Activated CD4-positive, alpha-beta T cell treated with anti-CD3 and anti-CD28 coated beads for 36 hours (primary cell): ENCODE data around the gene CCDC18. TPM values are rescaled to one million over a fixed set of nuclear protein-coding genes. Genes with fewer than 3 reads are reported as not detected.

Source experiments
- ATAC-seq: fragments of 200-7000 bp; cut with Tn5 transposase; one replicate; pipeline ENCODE4 v1.10.0; 2021; ENCODE audit warnings: mild to moderate bottlenecking, moderate library complexity
- CTCF ChIA-PET: fragments of 350-600 bp; sonication (Branson Sonifier 250); formaldehyde crosslinking; loops from one replicate; lab custom pipeline; 2021; ENCODE audit warnings: antibody characterized with exemption; lab: Charles Lee
- POLR2A ChIA-PET: fragments of 350-600 bp; sonication (Branson Sonifier 250); formaldehyde crosslinking; loops from one replicate; lab custom pipeline; 2021; ENCODE audit warnings: antibody characterized with exemption, inconsistent platforms; lab: Charles Lee
- DNase-seq: peaks from one replicate; pipeline ENCODE4 v3.0.0-alpha.2; 2020
- H3K27ac Mint-ChIP-seq: one replicate; pipeline ENCODE4 v1.8.0; 2021; ENCODE audit warnings: mixed read lengths
- H3K27me3 Mint-ChIP-seq: one replicate; pipeline ENCODE4 v1.8.0; 2021; ENCODE audit warnings: mixed read lengths
- H3K36me3 Mint-ChIP-seq: one replicate; pipeline ENCODE4 v1.8.0; 2021; ENCODE audit warnings: low read depth, mixed read lengths
- H3K4me1 Mint-ChIP-seq: one replicate; pipeline ENCODE4 v1.8.0; 2021; ENCODE audit warnings: mixed read lengths
- H3K4me3 Mint-ChIP-seq: one replicate; pipeline ENCODE4 v1.8.0; 2021; ENCODE audit warnings: mild to moderate bottlenecking, moderate library complexity, mixed read lengths
- H3K9me3 Mint-ChIP-seq: one replicate; pipeline ENCODE4 v1.8.0; 2021; ENCODE audit warnings: low read depth, mixed read lengths
- intact Hi-C, 2 experiments: fragments of 100-400 bp; cut with DNase I in 1 of 2; cut with micrococcal nuclease in 1 of 2; formaldehyde crosslinking; loops; one replicate each; pipeline versions ENCODE4 v1.14.2 to v1.15.1; 2022 to 2024; cut with DNase I, micrococcal nuclease
- total RNA-seq, 2 experiments: library from RNA; stranded (reverse); gene quantifications; one replicate each; pipeline ENCODE4 v1.2.3, GENCODE V29; 2021

CCDC18 gene, protein sequence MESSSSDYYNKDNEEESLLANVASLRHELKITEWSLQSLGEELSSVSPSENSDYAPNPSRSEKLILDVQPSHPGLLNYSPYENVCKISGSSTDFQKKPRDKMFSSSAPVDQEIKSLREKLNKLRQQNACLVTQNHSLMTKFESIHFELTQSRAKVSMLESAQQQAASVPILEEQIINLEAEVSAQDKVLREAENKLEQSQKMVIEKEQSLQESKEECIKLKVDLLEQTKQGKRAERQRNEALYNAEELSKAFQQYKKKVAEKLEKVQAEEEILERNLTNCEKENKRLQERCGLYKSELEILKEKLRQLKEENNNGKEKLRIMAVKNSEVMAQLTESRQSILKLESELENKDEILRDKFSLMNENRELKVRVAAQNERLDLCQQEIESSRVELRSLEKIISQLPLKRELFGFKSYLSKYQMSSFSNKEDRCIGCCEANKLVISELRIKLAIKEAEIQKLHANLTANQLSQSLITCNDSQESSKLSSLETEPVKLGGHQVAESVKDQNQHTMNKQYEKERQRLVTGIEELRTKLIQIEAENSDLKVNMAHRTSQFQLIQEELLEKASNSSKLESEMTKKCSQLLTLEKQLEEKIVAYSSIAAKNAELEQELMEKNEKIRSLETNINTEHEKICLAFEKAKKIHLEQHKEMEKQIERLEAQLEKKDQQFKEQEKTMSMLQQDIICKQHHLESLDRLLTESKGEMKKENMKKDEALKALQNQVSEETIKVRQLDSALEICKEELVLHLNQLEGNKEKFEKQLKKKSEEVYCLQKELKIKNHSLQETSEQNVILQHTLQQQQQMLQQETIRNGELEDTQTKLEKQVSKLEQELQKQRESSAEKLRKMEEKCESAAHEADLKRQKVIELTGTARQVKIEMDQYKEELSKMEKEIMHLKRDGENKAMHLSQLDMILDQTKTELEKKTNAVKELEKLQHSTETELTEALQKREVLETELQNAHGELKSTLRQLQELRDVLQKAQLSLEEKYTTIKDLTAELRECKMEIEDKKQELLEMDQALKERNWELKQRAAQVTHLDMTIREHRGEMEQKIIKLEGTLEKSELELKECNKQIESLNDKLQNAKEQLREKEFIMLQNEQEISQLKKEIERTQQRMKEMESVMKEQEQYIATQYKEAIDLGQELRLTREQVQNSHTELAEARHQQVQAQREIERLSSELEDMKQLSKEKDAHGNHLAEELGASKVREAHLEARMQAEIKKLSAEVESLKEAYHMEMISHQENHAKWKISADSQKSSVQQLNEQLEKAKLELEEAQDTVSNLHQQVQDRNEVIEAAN (N-terminal part only)
- 10 to 100 TPM; 18.8 to 23.9 TPM for total RNA-seq

- H3K4me3 Mint-ChIP-seq = peak within 1 kb of the TSS; percentile 89
- H3K9me3 Mint-ChIP-seq = no peaks in the 10 kb centered on the region
- intact Hi-C loops = loop anchor here (1.0 to 5.0 kb wide), 11 partner anchors 38 to 728 kb away; partner anchors contain the start of genes DIPK1A (in 2 of the 2), DR1 (in 2 of the 2), MTF2 (in 2 of the 2) and DNTTIP2 (in 1 of the 2)
- peaks cover 31% of the 10 kb centered on the region for H3K36me3 Mint-ChIP-seq
- peak; percentile 77 for DNase-seq
- ChIA-PET CTCF (interaction anchor here (0.7 to 2.2 kb wide), 2 partner anchors 11 to 100 kb away, joined by 4 to 7 read pairs; no protein-coding TSS in a partner anchor), POLR2A (interaction anchor here (0.6 to 0.7 kb wide), 4 partner anchors 87 to 427 kb away, joined by 3 to 6 read pairs (median 4); partner anchors contain the start of gene MTF2)
- peaks cover 39% of the 10 kb centered on the region for H3K4me1 Mint-ChIP-seq
- no peaks in the 10 kb centered on the region for H3K27me3 Mint-ChIP-seq
- H3K27ac Mint-ChIP-seq = peak within 1 kb of the TSS; percentile 99
- ATAC-seq = peak; percentile 12
Measured at GRCh38 chr1:93180723-93181613, at the start of gene CCDC18. Gene CCDC18 (plus strand): TSS chr1:93180724. CDS start chr1:93183362, 2,638 bp downstream.

- intact Hi-C loops = loop anchor here in 1 of 2 experiments (2.0 kb wide), 1 partner anchor 16 kb away; no protein-coding TSS in a partner anchor
- CTCF ChIA-PET = interaction anchor here (1.1 to 1.5 kb wide), 3 partner anchors 53 to 274 kb away, joined by 3 read pairs; no protein-coding TSS in a partner anchor
- no peak overlapping the region for H3K4me3 Mint-ChIP-seq
- POLR2A ChIA-PET = no interaction called here
- H3K27ac Mint-ChIP-seq = no peak overlapping the region
- peaks cover 17% of the 10 kb centered on the region for H3K36me3 Mint-ChIP-seq
- DNase-seq (no peak), ATAC-seq (no peak)
- no peaks in the 10 kb centered on the region for H3K27me3 Mint-ChIP-seq
- H3K4me1 Mint-ChIP-seq = no peaks in the 10 kb centered on the region
- no peaks in the 10 kb centered on the region for H3K9me3 Mint-ChIP-seq
Measured at GRCh38 chr1:93132638-93133037, 47.9 kb upstream of the CCDC18 start.

GRCh38 chr1:93136445-93136844 lies 44.1 kb upstream of the CCDC18 start:
- Mint-ChIP-seq H3K9me3 (no peaks in the 10 kb centered on the region), H3K36me3 (peaks cover 26% of the 10 kb centered on the region), H3K4me1 (no peaks in the 10 kb centered on the region), H3K27me3 (no peaks in the 10 kb centered on the region), H3K4me3 (no peak overlapping the region), H3K27ac (no peak overlapping the region)
- POLR2A ChIA-PET = no interaction called here
- DNase-seq = no peak
- no peak for ATAC-seq
- intact Hi-C loops = no loop called here
- CTCF ChIA-PET = no interaction called here

GRCh38 chr1:93137604-93138292 lies 42.8 kb upstream of the CCDC18 start:
- H3K27ac Mint-ChIP-seq = no peak overlapping the region
- ATAC-seq (no peak), DNase-seq (no peak)
- ChIA-PET CTCF (interaction anchor here (1.2 to 1.6 kb wide), 3 partner anchors 114 to 278 kb away, joined by 3 to 5 read pairs (median 3); no protein-coding TSS in a partner anchor), POLR2A (no interaction called here)
- intact Hi-C loops = no loop called here
- H3K9me3 Mint-ChIP-seq = no peaks in the 10 kb centered on the region
- no peak overlapping the region for H3K4me3 Mint-ChIP-seq
- H3K36me3 Mint-ChIP-seq = peaks cover 26% of the 10 kb centered on the region
- no peaks in the 10 kb centered on the region for H3K4me1 Mint-ChIP-seq
- H3K27me3 Mint-ChIP-seq = no peaks in the 10 kb centered on the region

GRCh38 chr1:93140106-93140505 lies 40.4 kb upstream of the CCDC18 start:
- Mint-ChIP-seq H3K9me3 (no peaks in the 10 kb centered on the region), H3K4me1 (no peaks in the 10 kb centered on the region), H3K4me3 (no peak overlapping the region), H3K27ac (peak overlapping the region; percentile 21), H3K36me3 (peaks cover 30% of the 10 kb centered on the region), H3K27me3 (no peaks in the 10 kb centered on the region)
- intact Hi-C loops = loop anchor here in 1 of 2 experiments (2.0 kb wide), 1 partner anchor 19 kb away; no protein-coding TSS in a partner anchor
- POLR2A ChIA-PET = interaction anchor here (0.6 kb wide), 1 partner anchor 1823 kb away, joined by 3 read pairs; no protein-coding TSS in a partner anchor
- CTCF ChIA-PET = interaction anchor here (0.9 to 1.3 kb wide), 2 partner anchors 24 to 119 kb away, joined by 3 read pairs; no protein-coding TSS in a partner anchor
- DNase-seq (no peak), ATAC-seq (no peak)

DNA sequence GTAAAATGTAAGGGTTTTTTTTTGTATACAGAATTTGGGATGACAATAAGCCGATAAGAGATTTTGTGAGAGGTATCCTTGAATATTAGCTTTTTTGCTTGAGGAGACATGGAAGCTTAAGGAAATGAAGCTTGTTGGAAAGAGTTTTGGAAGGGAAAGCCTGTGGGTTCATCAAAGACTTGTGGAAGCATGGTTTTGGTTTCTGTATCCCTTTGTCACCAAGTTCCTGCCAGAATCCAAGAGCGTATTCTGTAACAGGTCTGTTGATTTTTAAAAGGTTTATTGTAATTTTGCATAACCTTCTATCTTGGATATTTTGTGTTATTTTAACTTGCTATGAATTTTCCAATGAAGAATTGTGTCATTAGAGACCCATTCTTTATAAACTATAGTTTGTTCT lies 38.4 kb upstream of the CCDC18 start:
- no peak overlapping the region for H3K4me3 Mint-ChIP-seq
- intact Hi-C loops = no loop called here
- no peak for DNase-seq
- no peaks in the 10 kb centered on the region for H3K4me1 Mint-ChIP-seq
- CTCF ChIA-PET = interaction anchor here (0.7 to 1.3 kb wide), 2 partner anchors 14 to 29 kb away, joined by 3 to 4 read pairs; no protein-coding TSS in a partner anchor
- no peak overlapping the region for H3K27ac Mint-ChIP-seq
- no peaks in the 10 kb centered on the region for H3K27me3 Mint-ChIP-seq
- peaks cover 24% of the 10 kb centered on the region for H3K36me3 Mint-ChIP-seq
- POLR2A ChIA-PET = no interaction called here
- H3K9me3 Mint-ChIP-seq = no peaks in the 10 kb centered on the region
- no peak for ATAC-seq

- ATAC-seq (no peak), DNase-seq (no peak)
- no peak overlapping the region for H3K27ac Mint-ChIP-seq
- ChIA-PET CTCF (no interaction called here), POLR2A (interaction anchor here (0.5 kb wide), 1 partner anchor 12 kb away, joined by 6 read pairs; no protein-coding TSS in a partner anchor)
- intact Hi-C loops = no loop called here
- no peaks in the 10 kb centered on the region for H3K4me1 Mint-ChIP-seq
- no peaks in the 10 kb centered on the region for H3K27me3 Mint-ChIP-seq
- no peaks in the 10 kb centered on the region for H3K9me3 Mint-ChIP-seq
- H3K4me3 Mint-ChIP-seq = no peak overlapping the region
- H3K36me3 Mint-ChIP-seq = peaks cover 25% of the 10 kb centered on the region
Measured at GRCh38 chr1:93143136-93143535, 37.4 kb upstream of the CCDC18 start.

DNA sequence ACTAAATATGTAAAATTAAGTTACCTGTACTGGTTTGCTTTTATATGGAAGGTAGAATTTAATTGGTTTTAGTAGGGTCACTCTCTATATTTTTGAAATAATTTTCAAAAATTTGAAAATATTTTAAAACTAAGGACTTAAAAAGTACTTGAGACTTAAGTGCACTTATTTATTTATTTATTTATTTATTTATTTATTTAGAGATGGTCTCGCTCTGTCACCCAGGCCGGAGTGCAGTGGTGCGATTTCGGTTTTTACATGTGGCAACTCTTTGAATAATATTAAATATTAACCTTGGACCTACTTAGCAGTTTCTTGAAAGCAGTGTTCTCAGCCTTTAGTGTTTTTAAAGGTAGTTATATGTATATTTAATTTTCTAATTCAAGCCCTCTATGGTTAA lies 36.8 kb upstream of the CCDC18 start:
- ChIA-PET POLR2A (no interaction called here), CTCF (interaction anchor here (0.6 to 0.9 kb wide), 2 partner anchors 10 to 82 kb away, joined by 3 read pairs; no protein-coding TSS in a partner anchor)
- Mint-ChIP-seq H3K27ac (no peak overlapping the region), H3K36me3 (peaks cover 26% of the 10 kb centered on the region), H3K4me1 (no peaks in the 10 kb centered on the region), H3K27me3 (no peaks in the 10 kb centered on the region), H3K4me3 (no peak overlapping the region), H3K9me3 (no peaks in the 10 kb centered on the region)
- DNase-seq (no peak), ATAC-seq (no peak)
- intact Hi-C loops = no loop called here

- H3K27me3 Mint-ChIP-seq = no peaks in the 10 kb centered on the region
- no peak overlapping the region for H3K4me3 Mint-ChIP-seq
- POLR2A ChIA-PET = no interaction called here
- CTCF ChIA-PET = no interaction called here
- intact Hi-C loops = no loop called here
- H3K4me1 Mint-ChIP-seq = peaks cover 9% of the 10 kb centered on the region
- DNase-seq = no peak
- peaks cover 41% of the 10 kb centered on the region for H3K36me3 Mint-ChIP-seq
- no peak for ATAC-seq
- H3K27ac Mint-ChIP-seq = no peak overlapping the region
- no peaks in the 10 kb centered on the region for H3K9me3 Mint-ChIP-seq
Measured at GRCh38 chr1:93148001-93148400, 32.5 kb upstream of the CCDC18 start.
